Activated CD8-positive, alpha-beta T cell treated with anti-CD3 and anti-CD28 coated beads for 36 hours (primary cell): ENCODE results near the gene ZNF521. TPM values are rescaled to one million over a fixed set of nuclear protein-coding genes. Genes with fewer than 3 reads are reported as not detected.

Experiments
- ATAC-seq: fragments of 200-7000 bp; cut with Tn5 transposase; one replicate; pipeline ENCODE4 v1.10.0; 2021; ENCODE audit warnings: mild to moderate bottlenecking, moderate library complexity
- CTCF ChIA-PET: fragments of 350-600 bp; sonication (Branson Sonifier 250); formaldehyde crosslinking; loops from one replicate; lab custom pipeline; 2021; ENCODE audit warnings: antibody characterized with exemption; lab: Charles Lee
- POLR2A ChIA-PET: fragments of 350-600 bp; sonication (Branson Sonifier 250); formaldehyde crosslinking; loops from one replicate; lab custom pipeline; 2021; ENCODE audit warnings: antibody characterized with exemption; lab: Charles Lee
- DNase-seq: peaks from one replicate; pipeline ENCODE4 v3.0.0-alpha.2; 2020
- H3K27ac Mint-ChIP-seq: one replicate; pipeline ENCODE4 v1.8.0; 2021; ENCODE audit warnings: mild to moderate bottlenecking, mixed read lengths
- H3K27me3 Mint-ChIP-seq: one replicate; pipeline ENCODE4 v1.8.0; 2021; ENCODE audit warnings: mixed read lengths
- H3K36me3 Mint-ChIP-seq: one replicate; pipeline ENCODE4 v1.8.0; 2021; ENCODE audit warnings: low read depth, mixed read lengths
- H3K4me1 Mint-ChIP-seq: one replicate; pipeline ENCODE4 v1.8.0; 2021; ENCODE audit warnings: low read depth, mixed read lengths
- H3K4me3 Mint-ChIP-seq: one replicate; pipeline ENCODE4 v1.8.0; 2021; ENCODE audit warnings: mild to moderate bottlenecking, moderate library complexity, mixed read lengths
- H3K9me3 Mint-ChIP-seq: one replicate; pipeline ENCODE4 v1.8.0; 2021; ENCODE audit warnings: mixed read lengths
- intact Hi-C: fragments of 100-400 bp; cut with micrococcal nuclease; formaldehyde crosslinking; loops from one replicate; pipeline ENCODE4 v1.10.0; 2022
- total RNA-seq, 2 experiments: library from RNA; stranded (reverse); gene quantifications; one replicate each; pipeline ENCODE4 v1.2.3, GENCODE V29; 2021
- TF ChIP-seq, protein P1 (sequence below): fragments of 200-600 bp; IDR thresholded peaks from one replicate; pipeline ENCODE4 v1.8.0; 2022; ENCODE audit warnings: antibody characterized with exemption, mild to moderate bottlenecking

Gene ZNF521
- total RNA-seq, 2 experiments from 2014 or later = not detected

GRCh38 chr18:25153426-25153825, 198.5 kb downstream of the ZNF521 start:
- intact Hi-C loops = no loop called here

GRCh38 chr18:25147877-25148488, 204.0 kb downstream of the ZNF521 start:
- H3K9me3 Mint-ChIP-seq = peaks cover 2% of the 10 kb centered on the region
- ChIA-PET CTCF (no interaction called here), POLR2A (no interaction called here)
- intact Hi-C loops = no loop called here
- TF ChIP-seq, protein P1, sequence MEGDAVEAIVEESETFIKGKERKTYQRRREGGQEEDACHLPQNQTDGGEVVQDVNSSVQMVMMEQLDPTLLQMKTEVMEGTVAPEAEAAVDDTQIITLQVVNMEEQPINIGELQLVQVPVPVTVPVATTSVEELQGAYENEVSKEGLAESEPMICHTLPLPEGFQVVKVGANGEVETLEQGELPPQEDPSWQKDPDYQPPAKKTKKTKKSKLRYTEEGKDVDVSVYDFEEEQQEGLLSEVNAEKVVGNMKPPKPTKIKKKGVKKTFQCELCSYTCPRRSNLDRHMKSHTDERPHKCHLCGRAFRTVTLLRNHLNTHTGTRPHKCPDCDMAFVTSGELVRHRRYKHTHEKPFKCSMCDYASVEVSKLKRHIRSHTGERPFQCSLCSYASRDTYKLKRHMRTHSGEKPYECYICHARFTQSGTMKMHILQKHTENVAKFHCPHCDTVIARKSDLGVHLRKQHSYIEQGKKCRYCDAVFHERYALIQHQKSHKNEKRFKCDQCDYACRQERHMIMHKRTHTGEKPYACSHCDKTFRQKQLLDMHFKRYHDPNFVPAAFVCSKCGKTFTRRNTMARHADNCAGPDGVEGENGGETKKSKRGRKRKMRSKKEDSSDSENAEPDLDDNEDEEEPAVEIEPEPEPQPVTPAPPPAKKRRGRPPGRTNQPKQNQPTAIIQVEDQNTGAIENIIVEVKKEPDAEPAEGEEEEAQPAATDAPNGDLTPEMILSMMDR = no peak
- no peak for ATAC-seq
- H3K4me3 Mint-ChIP-seq = no peak overlapping the region
- DNase-seq = no peak
- H3K4me1 Mint-ChIP-seq = no peaks in the 10 kb centered on the region
- H3K36me3 Mint-ChIP-seq = no peaks in the 10 kb centered on the region
- H3K27me3 Mint-ChIP-seq = no peaks in the 10 kb centered on the region
- H3K27ac Mint-ChIP-seq = no peak overlapping the region

More at GRCh38 chr18:25153426-25153825, 198.5 kb downstream of the ZNF521 start:
- peaks cover 3% of the 10 kb centered on the region for H3K9me3 Mint-ChIP-seq
- POLR2A ChIA-PET = no interaction called here
- CTCF ChIA-PET = no interaction called here
- no peaks in the 10 kb centered on the region for H3K4me1 Mint-ChIP-seq
- no peaks in the 10 kb centered on the region for H3K36me3 Mint-ChIP-seq
- DNase-seq (no peak), ATAC-seq (no peak)
- H3K27me3 Mint-ChIP-seq = peaks cover 9% of the 10 kb centered on the region
- TF ChIP-seq, protein P1 = no peak
- H3K4me3 Mint-ChIP-seq = no peak overlapping the region
- H3K27ac Mint-ChIP-seq = no peak overlapping the region

GRCh38 chr18:25146512-25146910, 205.5 kb downstream of the ZNF521 start:
- intact Hi-C loops = no loop called here
- CTCF ChIA-PET = no interaction called here
- Mint-ChIP-seq H3K9me3 (no peaks in the 10 kb centered on the region), H3K27me3 (no peaks in the 10 kb centered on the region), H3K4me3 (no peak overlapping the region), H3K36me3 (no peaks in the 10 kb centered on the region), H3K27ac (no peak overlapping the region), H3K4me1 (no peaks in the 10 kb centered on the region)
- ATAC-seq (no peak), DNase-seq (no peak)
- TF ChIP-seq, protein P1 = no peak
- POLR2A ChIA-PET = no interaction called here

- DNase-seq = no peak
- H3K4me1 Mint-ChIP-seq = no peaks in the 10 kb centered on the region
- ChIA-PET CTCF (no interaction called here), POLR2A (interaction anchor here (1.5 kb wide), 1 partner anchor 13 kb away, joined by 3 read pairs; no protein-coding TSS in a partner anchor)
- no peak overlapping the region for H3K4me3 Mint-ChIP-seq
- H3K27me3 Mint-ChIP-seq = no peaks in the 10 kb centered on the region
- intact Hi-C loops = no loop called here
- ATAC-seq = no peak
- TF ChIP-seq, protein P1 = no peak
- H3K27ac Mint-ChIP-seq = no peak overlapping the region
- no peaks in the 10 kb centered on the region for H3K36me3 Mint-ChIP-seq
- no peaks in the 10 kb centered on the region for H3K9me3 Mint-ChIP-seq
These were observed 206.0 kb downstream of the ZNF521 start for GRCh38 chr18:25145731-25146511.

DNA sequence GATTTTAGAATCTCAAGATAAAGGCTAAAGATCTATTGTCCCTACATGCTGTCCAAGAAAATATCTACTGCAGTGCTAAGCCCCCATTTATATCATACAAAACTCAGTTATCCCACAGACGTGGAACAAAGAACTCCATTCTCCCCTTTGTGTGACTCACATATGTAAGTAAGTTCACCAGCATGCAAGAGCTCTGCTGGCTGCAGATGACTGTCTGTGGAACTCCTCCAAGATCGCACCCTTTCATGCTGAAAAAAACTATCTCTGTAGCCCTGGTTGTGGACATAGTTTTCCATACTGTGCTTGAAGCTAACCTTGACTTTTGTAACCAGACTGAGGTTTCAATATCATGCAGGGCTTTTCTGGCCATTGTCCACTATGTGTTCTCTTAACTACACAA, 207.1 kb downstream of the ZNF521 start:
- no peaks in the 10 kb centered on the region for H3K9me3 Mint-ChIP-seq
- ATAC-seq (no peak), DNase-seq (no peak)
- ChIA-PET POLR2A (interaction anchor here (1.5 kb wide), 1 partner anchor 12 kb away, joined by 3 read pairs; no protein-coding TSS in a partner anchor), CTCF (no interaction called here)
- H3K4me1 Mint-ChIP-seq = no peaks in the 10 kb centered on the region
- intact Hi-C loops = no loop called here
- H3K36me3 Mint-ChIP-seq = no peaks in the 10 kb centered on the region
- H3K27ac Mint-ChIP-seq = no peak overlapping the region
- TF ChIP-seq, protein P1 = no peak
- no peak overlapping the region for H3K4me3 Mint-ChIP-seq
- peaks cover 1% of the 10 kb centered on the region for H3K27me3 Mint-ChIP-seq
